GM23338 (cell line): Measurements from ENCODE around the gene KRTAP25-1. TPM values are rescaled to one million over a fixed set of nuclear protein-coding genes. Genes with fewer than 3 reads are reported as not detected.

ENCODE experiments used
- ATAC-seq: fragments of 200-7000 bp; cut with Tn5 transposase; 3 replicates; pipeline ENCODE4 v1.9.1; 2020
- DNase-seq: peaks from one replicate; pipeline ENCODE4 v3.0.0-alpha.2; 2015; ENCODE audit warnings: low spot score
- H2AFZ ChIP-seq: fragments of 200-600 bp; sonication (generic); 2 replicates; pipeline ENCODE4 v1.8.0; 2016; ENCODE audit warnings: antibody characterized with exemption, mild to moderate bottlenecking, moderate library complexity
- H3F3A ChIP-seq: fragments of 200-600 bp; sonication (generic); replicated peaks from 2 replicates; pipeline ENCODE4 v1.8.0; 2017; ENCODE audit warnings: antibody characterized with exemption, mixed run types, low read depth
- H3K27ac ChIP-seq: fragments of 200-600 bp; sonication (generic); 2 replicates; pipeline ENCODE4 v1.6.1; 2016; ENCODE audit warnings: low read depth
- H3K27me3 ChIP-seq: fragments of 200-600 bp; sonication (generic); 2 replicates; pipeline ENCODE4 v1.8.0; 2016; ENCODE audit warnings: mild to moderate bottlenecking, mixed run types, moderate library complexity; ENCODE audit not compliant: insufficient read depth
- H3K36me3 ChIP-seq: fragments of 200-600 bp; sonication (generic); 2 replicates; pipeline ENCODE4 v1.8.0; 2016; ENCODE audit warnings: mild to moderate bottlenecking; ENCODE audit not compliant: insufficient read depth
- H3K4me1 ChIP-seq: fragments of 200-600 bp; sonication (generic); 2 replicates; pipeline ENCODE4 v1.8.0; 2016; ENCODE audit warnings: mild to moderate bottlenecking, moderate library complexity; ENCODE audit not compliant: insufficient read depth
- H3K4me2 ChIP-seq: fragments of 200-600 bp; sonication (generic); 2 replicates; pipeline ENCODE4 v1.7.1; 2017; ENCODE audit warnings: mixed run types
- H3K4me3 ChIP-seq: fragments of 200-600 bp; sonication (generic); 2 replicates; pipeline ENCODE4 v1.6.1; 2016; ENCODE audit warnings: mixed run types
- H3K79me2 ChIP-seq: fragments of 200-600 bp; sonication (generic); replicated peaks from 2 replicates; pipeline ENCODE4 v1.8.0; 2017; ENCODE audit warnings: mild to moderate bottlenecking; ENCODE audit not compliant: insufficient read depth
- H3K9me2 ChIP-seq: fragments of 200-600 bp; sonication (generic); 2 replicates; pipeline ENCODE4 v1.8.0; 2017; ENCODE audit not compliant: insufficient read depth
- H4K20me1 ChIP-seq: fragments of 200-600 bp; sonication (generic); replicated peaks from 2 replicates; pipeline ENCODE4 v1.8.0; 2017; ENCODE audit warnings: mild to moderate bottlenecking; ENCODE audit not compliant: insufficient read depth
- H3K27ac Mint-ChIP-seq: 2 replicates; pipeline ENCODE4 v1.8.0; 2020; ENCODE audit warnings: inconsistent platforms, mild to moderate bottlenecking, moderate library complexity, mixed read lengths
- H3K27me3 Mint-ChIP-seq: 3 replicates; pipeline ENCODE4 v1.8.0; 2022; ENCODE audit warnings: low read depth, mild to moderate bottlenecking, moderate library complexity, mixed read lengths, inconsistent platforms; ENCODE audit not compliant: insufficient read depth, poor library complexity
- H3K36me3 Mint-ChIP-seq: 3 replicates; pipeline ENCODE4 v1.8.0; 2021; ENCODE audit warnings: low read depth, mild to moderate bottlenecking, inconsistent platforms, moderate library complexity, mixed read lengths
- H3K4me1 Mint-ChIP-seq: 3 replicates; pipeline ENCODE4 v1.8.0; 2020; ENCODE audit warnings: mild to moderate bottlenecking, inconsistent platforms, mixed read lengths
- H3K4me3 Mint-ChIP-seq: 3 replicates; pipeline ENCODE4 v1.8.0; 2021; ENCODE audit warnings: moderate library complexity, mild to moderate bottlenecking, inconsistent platforms, mixed read lengths
- H3K9me3 Mint-ChIP-seq: 3 replicates; pipeline ENCODE4 v1.8.0; 2020; ENCODE audit warnings: moderate library complexity, mild to moderate bottlenecking, inconsistent platforms, mixed read lengths
- CREB1 ChIP-seq: fragments of 250-450 bp; sonication (Bioruptor Pico); IDR thresholded peaks from 2 replicates; pipeline ENCODE4 v1.5.0; 2020; ENCODE audit warnings: low read depth, mild to moderate bottlenecking, moderate library complexity
- CTCF ChIP-seq, 2 experiments: fragments of 200-600 bp in 1 of 2; sonication (generic) in 1 of 2; conservative IDR thresholded peaks; 2 replicates each; pipeline versions ENCODE4 v1.5.1 to v1.6.1; 2016 to 2017; ENCODE audit warnings: antibody characterized with exemption in 2 of 2, low read depth in 2 of 2, mild to moderate bottlenecking in 2 of 2, moderate library complexity in 1 of 2
- EZH2 ChIP-seq: fragments of 200-600 bp; sonication (generic); IDR thresholded peaks from one replicate; pipeline ENCODE4 v1.8.0; 2017; ENCODE audit warnings: antibody characterized with exemption, mild to moderate bottlenecking, low read depth; ENCODE audit not compliant: unreplicated experiment
- EZH2phosphoT487 ChIP-seq: fragments of 200-600 bp; sonication (generic); IDR thresholded peaks from one replicate; pipeline ENCODE4 v1.8.1; 2018; ENCODE audit warnings: antibody characterized with exemption; ENCODE audit not compliant: unreplicated experiment
- JUNB ChIP-seq: IDR thresholded peaks from one replicate; pipeline ENCODE4 v1.6.1; 2016; ENCODE audit warnings: antibody characterized with exemption; ENCODE audit not compliant: unreplicated experiment
- NANOG ChIP-seq: IDR thresholded peaks from 2 replicates; pipeline ENCODE4 v1.6.1; 2016; ENCODE audit warnings: antibody characterized with exemption, borderline replicate concordance
- POLR2AphosphoS5 ChIP-seq: IDR thresholded peaks from 2 replicates; pipeline ENCODE4 v1.6.1; 2016; ENCODE audit warnings: antibody characterized with exemption, low read depth
- REST ChIP-seq: IDR thresholded peaks from one replicate; pipeline ENCODE4 v1.6.1; 2018; ENCODE audit warnings: antibody characterized with exemption; ENCODE audit not compliant: unreplicated experiment
- ZNF114 ChIP-seq: fragments of 250-450 bp; sonication (Bioruptor Pico); IDR thresholded peaks from 2 replicates; pipeline ENCODE4 v1.5.0; 2020; ENCODE audit warnings: mild to moderate bottlenecking, moderate library complexity
- ZNF331 ChIP-seq: fragments of 250-450 bp; sonication (Bioruptor Pico); IDR thresholded peaks from 2 replicates; pipeline ENCODE4 v1.5.0; 2020; ENCODE audit warnings: low read depth, mild to moderate bottlenecking, moderate library complexity
- ZNF462 ChIP-seq: fragments of 250-450 bp; sonication (Bioruptor Pico); IDR thresholded peaks from 2 replicates; pipeline ENCODE4 v1.5.0; 2020; ENCODE audit warnings: mild to moderate bottlenecking, moderate library complexity
- polyA plus RNA-seq: library from polyadenylated mRNA; unstranded; fragments of >200 nt; fragmentation: Nextera tagmentation; extraction: Ambion mirVana; gene quantifications from 2 replicates; pipeline ENCODE4 v1.2.1, GENCODE V29; 2016
- total RNA-seq: library from RNA; depleted of rRNA; stranded (reverse); fragments of >200 nt; shearing (Covaris generic); gene quantifications from 2 replicates; pipeline ENCODE4 v1.2.3, GENCODE V29; 2014

Gene KRTAP25-1
- total and polyA plus RNA-seq, 2 experiments from 2014 or later, result not detected

- Mint-ChIP-seq H3K4me3 (no peak overlapping the region), H3K9me3 (no peaks in the 10 kb centered on the region), H3K4me1 (no peaks in the 10 kb centered on the region), H3K36me3 (no peaks in the 10 kb centered on the region), H3K27ac (no peak overlapping the region), H3K27me3 (peaks cover 4% of the 10 kb centered on the region)
- Histone ChIP-seq H4K20me1 (no peaks in the 10 kb centered on the region), H3K4me2 (no peak overlapping the region), H3K9me2 (no peaks in the 10 kb centered on the region; the same call in 1 of the 2 replicates), H3K4me3 (no peak overlapping the region), H3K27me3 (no peaks in the 10 kb centered on the region), H3K27ac (no peak overlapping the region), H3K4me1 (no peaks in the 10 kb centered on the region), H3K79me2 (no peaks in the 10 kb centered on the region), H3F3A (no peaks in the 10 kb centered on the region), H3K36me3 (no peaks in the 10 kb centered on the region), H2AFZ (no peak overlapping the region)
- ATAC-seq (no peak), DNase-seq (no peak)
- no peak for TF ChIP-seq EZH2phosphoT487
- no peak for TF ChIP-seq ZNF114
- no peak for TF ChIP-seq EZH2
- no peak for TF ChIP-seq CTCF (conservative IDR thresholded peaks at IDR 0.05; ENCODE audit: low read depth in 2 of 2)
- no peak for TF ChIP-seq JUNB
- no peak for TF ChIP-seq POLR2AphosphoS5
- no peak for TF ChIP-seq ZNF331 (CRISPR knock-in tag)
Observed at GRCh38 chr21:30315701-30316100, 26.4 kb upstream of the KRTAP25-1 start.

GRCh38 chr21:30306884-30307283 is 17.6 kb upstream of the KRTAP25-1 start:
- H3K4me3 ChIP-seq, result no peak overlapping the region
- Mint-ChIP-seq H3K4me1 (no peaks in the 10 kb centered on the region), H3K9me3 (no peaks in the 10 kb centered on the region), H3K36me3 (no peaks in the 10 kb centered on the region), H3K4me3 (no peak overlapping the region), H3K27ac (no peak overlapping the region), H3K27me3 (no peaks in the 10 kb centered on the region)
- ATAC-seq (no peak), DNase-seq (no peak)
- no peaks in the 10 kb centered on the region for H3K4me1 ChIP-seq
- H3K9me2 ChIP-seq, result no peaks in the 10 kb centered on the region
- no peaks in the 10 kb centered on the region for H4K20me1 ChIP-seq
- no peaks in the 10 kb centered on the region for H3F3A ChIP-seq
- H2AFZ ChIP-seq, result no peak overlapping the region; the same call in 1 of the 2 replicates
- no peaks in the 10 kb centered on the region for H3K27me3 ChIP-seq
- no peaks in the 10 kb centered on the region for H3K36me3 ChIP-seq
- no peak overlapping the region for H3K4me2 ChIP-seq
- no peak overlapping the region for H3K27ac ChIP-seq
- H3K79me2 ChIP-seq, result no peaks in the 10 kb centered on the region
- TF ChIP-seq EZH2phosphoT487 (no peak), EZH2 (no peak), REST (no peak), ZNF462 (CRISPR knock-in tag) (no peak), NANOG (no peak), CREB1 (CRISPR knock-in tag) (no peak)
